Measurements from ENCODE around the gene HNRNPC. TPM values are rescaled to one million over a fixed set of nuclear protein-coding genes. Genes with fewer than 3 reads are reported as not detected.

The HNRNPC gene
- total RNA-seq (100 to 1,000 TPM; 417 to 530 (median 441) TPM), total RNA-seq (465 to 1,407 (median 658) reads per million in 29 experiments)
- total RNA-seq (2013): 572 TPM

GRCh38 chr14:21269252-21270046 is at the start of gene HNRNPC:
TSS of gene HNRNPC (minus strand) at chr14:21269442. CDS start at chr14:21234193, 35,249 bp downstream.
- Histone ChIP-seq H3K27me3 (replicated peaks in 1 of 2; ENCODE audit: control insufficient read depth in 2 of 2, extremely low read depth in 1 of 2, insufficient read depth in 2 of 2, low read length in 1 of 2) (no peaks in the 10 kb centered on the region), H3K4me1 (ENCODE audit: control insufficient read depth in 1 of 2, extremely low read depth in 1 of 2, insufficient read depth in 2 of 2, low read length in 2 of 2) (peaks cover 23 to 30% of the 10 kb centered on the region in 2 experiments), H3K27ac (ENCODE audit: low read length) (peak within 1 kb of the TSS; percentile 97), H3K36me3 (ENCODE audit: control insufficient read depth in 2 of 2, extremely low read depth in 1 of 2, insufficient read depth in 1 of 2, low read length in 1 of 2) (peaks cover 0 to 13% of the 10 kb centered on the region in 2 donors), H3K9me3 (no peaks in the 10 kb centered on the region), H3K4me3 (ENCODE audit: control insufficient read depth in 1 of 2, extremely low read depth in 1 of 2, low read length in 1 of 2) (peak within 1 kb of the TSS; percentile 91 to 92)
- H3K27ac Mint-ChIP-seq: peak within 1 kb of the TSS; percentile 100
- POLR2A ChIA-PET: interaction anchor here (0.7 to 6.2 kb wide), 3 partner anchors 13 to 205 kb away, joined by 14 to 88 read pairs (median 14); no protein-coding TSS in a partner anchor
- CTCF ChIA-PET: interaction anchor here in 1 of 2 donors (1.1 kb wide), 1 partner anchor 39 kb away, joined by 4 read pairs; no protein-coding TSS in a partner anchor
- DNase-seq (peak; percentile 99 to 100 (median 100)), ATAC-seq (replicated peaks in 1 of 4) (peak; percentile 90 to 91 (median 91))
- peaks cover 36 to 45% (median 38%) of the 10 kb centered on the region in 3 donors for H3K4me1 Mint-ChIP-seq
- H3K36me3 Mint-ChIP-seq: peaks cover 29% of the 10 kb centered on the region
- no peaks in the 10 kb centered on the region for H3K9me3 Mint-ChIP-seq
- H3K4me3 Mint-ChIP-seq: peak within 1 kb of the TSS; percentile 90 to 100 (median 100)
- whole genome bisulfite sequencing (ENCODE audit: insufficient coverage): under 1% methylated on average over 37 of the region's 49 CpGs
- H3K27me3 Mint-ChIP-seq: no peaks in the 10 kb centered on the region

GRCh38 chr14:21317398-21317797 is 48.2 kb upstream of the HNRNPC start:
- ChIA-PET CTCF (interaction anchor here in 1 of 2 donors (0.6 kb wide), 1 partner anchor 12 kb away, joined by 4 read pairs; no protein-coding TSS in a partner anchor), POLR2A (no interaction called here)
- Histone ChIP-seq H3K36me3 (ENCODE audit: control insufficient read depth in 2 of 2, extremely low read depth in 1 of 2, insufficient read depth in 1 of 2, low read length in 1 of 2) (no peaks in the 10 kb centered on the region), H3K4me3 (ENCODE audit: control insufficient read depth in 1 of 2, extremely low read depth in 1 of 2, low read length in 1 of 2) (no peak overlapping the region), H3K9me3 (no peaks in the 10 kb centered on the region), H3K4me1 (ENCODE audit: control insufficient read depth in 1 of 2, extremely low read depth in 1 of 2, insufficient read depth in 2 of 2, low read length in 2 of 2) (no peaks in the 10 kb centered on the region), H3K27ac (ENCODE audit: low read length) (no peak overlapping the region), H3K27me3 (replicated peaks in 1 of 2; ENCODE audit: control insufficient read depth in 2 of 2, extremely low read depth in 1 of 2, insufficient read depth in 2 of 2, low read length in 1 of 2) (peaks cover 0 to 19% of the 10 kb centered on the region in 2 experiments)
- Mint-ChIP-seq H3K4me1 (peaks cover 8 to 13% (median 8%) of the 10 kb centered on the region in 3 donors), H3K9me3 (no peaks in the 10 kb centered on the region), H3K36me3 (no peaks in the 10 kb centered on the region), H3K27me3 (peaks cover 0 to under 1% of the 10 kb centered on the region in 2 donors), H3K4me3 (no peak overlapping the region), H3K27ac (no peak overlapping the region)
- 80% methylated on average over 3 of the region's 3 CpGs for WGBS (ENCODE audit: insufficient coverage)
- DNase-seq: no peak
- ATAC-seq (replicated peaks in 1 of 4): no peak

- 93% methylated on average over 9 of the region's 12 CpGs for WGBS (ENCODE audit: insufficient coverage)
Observed at GRCh38 chr14:21313512-21313911, 44.3 kb upstream of the HNRNPC start.

GRCh38 chr14:21311614-21312013 is 42.4 kb upstream of the HNRNPC start:
- Histone ChIP-seq H3K9me3 (no peaks in the 10 kb centered on the region), H3K27me3 (replicated peaks in 1 of 2; ENCODE audit: control insufficient read depth in 2 of 2, extremely low read depth in 1 of 2, insufficient read depth in 2 of 2, low read length in 1 of 2) (peaks cover 0 to 19% of the 10 kb centered on the region in 2 experiments), H3K36me3 (ENCODE audit: control insufficient read depth in 2 of 2, extremely low read depth in 1 of 2, insufficient read depth in 1 of 2, low read length in 1 of 2) (no peaks in the 10 kb centered on the region), H3K27ac (ENCODE audit: low read length) (no peak overlapping the region), H3K4me3 (ENCODE audit: control insufficient read depth in 1 of 2, extremely low read depth in 1 of 2, low read length in 1 of 2) (no peak overlapping the region), H3K4me1 (ENCODE audit: control insufficient read depth in 1 of 2, extremely low read depth in 1 of 2, insufficient read depth in 2 of 2, low read length in 2 of 2) (peaks cover 8 to 12% of the 10 kb centered on the region in 2 experiments)
- Mint-ChIP-seq H3K4me3 (no peak overlapping the region), H3K36me3 (no peaks in the 10 kb centered on the region), H3K27ac (no peak overlapping the region), H3K27me3 (peaks cover 0 to 3% of the 10 kb centered on the region in 2 donors), H3K9me3 (no peaks in the 10 kb centered on the region), H3K4me1 (peaks cover 17 to 24% (median 21%) of the 10 kb centered on the region in 3 donors)
- ChIA-PET POLR2A (no interaction called here), CTCF (no interaction called here)
- 64% methylated on average over 1 of the region's 2 CpGs for WGBS (ENCODE audit: insufficient coverage)
- no peak for DNase-seq
- ATAC-seq (replicated peaks in 1 of 4): no peak

More at GRCh38 chr14:21313512-21313911, 44.3 kb upstream of the HNRNPC start:
- Mint-ChIP-seq H3K4me1 (peaks cover 10% of the 10 kb centered on the region in 3 donors), H3K36me3 (no peaks in the 10 kb centered on the region), H3K4me3 (no peak overlapping the region), H3K27me3 (peaks cover 0 to 3% of the 10 kb centered on the region in 2 donors), H3K27ac (no peak overlapping the region), H3K9me3 (no peaks in the 10 kb centered on the region)
- ChIA-PET POLR2A (interaction anchor here in 1 of 2 donors (0.7 kb wide), 1 partner anchor 92 kb away, joined by 4 read pairs; no protein-coding TSS in a partner anchor), CTCF (interaction anchor here in 1 of 2 donors (0.6 kb wide), 1 partner anchor 57 kb away, joined by 4 read pairs; no protein-coding TSS in a partner anchor)
- Histone ChIP-seq H3K27me3 (replicated peaks in 1 of 2; ENCODE audit: control insufficient read depth in 2 of 2, extremely low read depth in 1 of 2, insufficient read depth in 2 of 2, low read length in 1 of 2) (peaks cover 0 to 19% of the 10 kb centered on the region in 2 experiments), H3K4me3 (ENCODE audit: control insufficient read depth in 1 of 2, extremely low read depth in 1 of 2, low read length in 1 of 2) (no peak overlapping the region), H3K9me3 (no peaks in the 10 kb centered on the region), H3K4me1 (ENCODE audit: control insufficient read depth in 1 of 2, extremely low read depth in 1 of 2, insufficient read depth in 2 of 2, low read length in 2 of 2) (peaks cover 5 to 10% of the 10 kb centered on the region in 2 experiments), H3K27ac (ENCODE audit: low read length) (no peak overlapping the region), H3K36me3 (ENCODE audit: control insufficient read depth in 2 of 2, extremely low read depth in 1 of 2, insufficient read depth in 1 of 2, low read length in 1 of 2) (no peaks in the 10 kb centered on the region)
- no peak for DNase-seq
- ATAC-seq (replicated peaks in 1 of 4): no peak

- H3K4me3 ChIP-seq (ENCODE audit: control insufficient read depth in 1 of 2, extremely low read depth in 1 of 2, low read length in 1 of 2): no peak overlapping the region
- Mint-ChIP-seq H3K4me1 (peaks cover 17 to 24% (median 21%) of the 10 kb centered on the region in 3 donors), H3K36me3 (no peaks in the 10 kb centered on the region), H3K9me3 (no peaks in the 10 kb centered on the region), H3K27ac (no peak overlapping the region), H3K4me3 (no peak overlapping the region), H3K27me3 (peaks cover 0 to 3% of the 10 kb centered on the region in 2 donors)
- DNase-seq (no peak), ATAC-seq (replicated peaks in 1 of 4) (no peak)
- no peaks in the 10 kb centered on the region for H3K9me3 ChIP-seq
- H3K27me3 ChIP-seq (replicated peaks in 1 of 2; ENCODE audit: control insufficient read depth in 2 of 2, extremely low read depth in 1 of 2, insufficient read depth in 2 of 2, low read length in 1 of 2): peaks cover 0 to 19% of the 10 kb centered on the region in 2 experiments
- CTCF ChIA-PET: interaction anchor here in 1 of 2 donors (0.9 kb wide), 1 partner anchor 188 kb away, joined by 3 read pairs; no protein-coding TSS in a partner anchor
- WGBS (ENCODE audit: insufficient coverage): no CpG with 5 or more reads among the region's 3 CpGs
- no peak overlapping the region for H3K27ac ChIP-seq (ENCODE audit: low read length)
- POLR2A ChIA-PET: no interaction called here
- peaks cover 8 to 12% of the 10 kb centered on the region in 2 experiments for H3K4me1 ChIP-seq (ENCODE audit: control insufficient read depth in 1 of 2, extremely low read depth in 1 of 2, insufficient read depth in 2 of 2, low read length in 2 of 2)
- no peaks in the 10 kb centered on the region for H3K36me3 ChIP-seq (ENCODE audit: control insufficient read depth in 2 of 2, extremely low read depth in 1 of 2, insufficient read depth in 1 of 2, low read length in 1 of 2)
Observed at GRCh38 chr14:21309956-21310355, 40.7 kb upstream of the HNRNPC start.

- WGBS (ENCODE audit: insufficient coverage): 96% methylated on average over 4 of the region's 8 CpGs
- Histone ChIP-seq H3K27ac (ENCODE audit: low read length) (peak overlapping the region; percentile 63), H3K4me3 (ENCODE audit: control insufficient read depth in 1 of 2, extremely low read depth in 1 of 2, low read length in 1 of 2) (peak overlapping the region; percentile 42 to 43), H3K9me3 (no peaks in the 10 kb centered on the region), H3K36me3 (ENCODE audit: control insufficient read depth in 2 of 2, extremely low read depth in 1 of 2, insufficient read depth in 1 of 2, low read length in 1 of 2) (no peaks in the 10 kb centered on the region), H3K27me3 (replicated peaks in 1 of 2; ENCODE audit: control insufficient read depth in 2 of 2, extremely low read depth in 1 of 2, insufficient read depth in 2 of 2, low read length in 1 of 2) (peaks cover 0 to 13% of the 10 kb centered on the region in 2 experiments), H3K4me1 (ENCODE audit: control insufficient read depth in 1 of 2, extremely low read depth in 1 of 2, insufficient read depth in 2 of 2, low read length in 2 of 2) (peaks cover 8 to 12% of the 10 kb centered on the region in 2 experiments)
- CTCF ChIA-PET: interaction anchor here (0.6 to 0.9 kb wide), 2 partner anchors 10 to 44 kb away, joined by 3 read pairs; no protein-coding TSS in a partner anchor
- H3K36me3 Mint-ChIP-seq: no peaks in the 10 kb centered on the region
- H3K4me1 Mint-ChIP-seq: peaks cover 17 to 24% (median 21%) of the 10 kb centered on the region in 3 donors
- peak overlapping the region; percentile 84 to 87 for H3K27ac Mint-ChIP-seq
- H3K4me3 Mint-ChIP-seq: peak overlapping the region; percentile 75 to 84 (median 80)
- peaks cover 0 to 3% of the 10 kb centered on the region in 2 donors for H3K27me3 Mint-ChIP-seq
- POLR2A ChIA-PET: no interaction called here
- no peak for ATAC-seq (replicated peaks in 1 of 4)
- no peaks in the 10 kb centered on the region for H3K9me3 Mint-ChIP-seq
- DNase-seq: no peak
Observed at GRCh38 chr14:21309238-21309636, 40.0 kb upstream of the HNRNPC start.

Measured in T-cell (primary cell).